Endothelial cell of umbilical vein (primary cell): ENCODE measurements around the gene DENND5B. TPM values are rescaled to one million over a fixed set of nuclear protein-coding genes. Genes with fewer than 3 reads are reported as not detected.
"Not testable (repeated sequence)": the region's sequence is repeated elsewhere in the genome, so short reads cannot be mapped to it uniquely, and the experiment has no call there.

Experiments
- BruUV-seq: library from RNA; stranded (reverse); fragments of 400-500 nt; replicated peaks from 2 replicates; lab custom pipeline; 2021; lab: Mats Ljungman, UMichigan
- CTCF ChIA-PET: fragments of 300-600, 350-600 bp; sonication (Branson Sonifier 250); formaldehyde crosslinking; loops from one replicate; lab custom pipeline; 2021; ENCODE audit warnings: antibody characterized with exemption, inconsistent platforms; lab: Charles Lee
- POLR2A ChIA-PET: fragments of 300-600, 350-600 bp; sonication (Branson Sonifier 250); formaldehyde crosslinking; loops from one replicate; lab custom pipeline; 2021; ENCODE audit warnings: antibody characterized with exemption, inconsistent platforms; lab: Charles Lee
- DNase-seq: peaks from one replicate; pipeline ENCODE4 v3.0.0-alpha.2; 2011; ENCODE audit warnings: low read depth, low spot score
- FAIRE-seq: peaks from 2 replicates; lab custom pipeline; 2011; peaks lifted over from hg19 to GRCh38; lab: Jason Lieb, UNC
- H2AFZ ChIP-seq: 2 replicates; pipeline ENCODE4 v1.6.0; 2012; ENCODE audit warnings: low read depth, low read length, control low read depth, inconsistent platforms
- H3K27ac ChIP-seq: 2 replicates; pipeline ENCODE4 v1.5.1; 2011; ENCODE audit warnings: low read depth, mild to moderate bottlenecking, control low read depth, low read length, moderate library complexity; ENCODE audit not compliant: insufficient read depth
- H3K27me3 ChIP-seq, 2 experiments: 2 replicates each; pipeline versions ENCODE4 v1.6.0 to v1.6.1; 2011; ENCODE audit warnings: low read length in 2 of 2, mixed read lengths in 1 of 2; ENCODE audit not compliant: control insufficient read depth in 2 of 2, insufficient read depth in 2 of 2
- H3K36me3 ChIP-seq, 2 experiments: 2 replicates in 1 of 2; 3 replicates in 1 of 2; pipeline ENCODE4 v1.5.1; 2011; ENCODE audit warnings: low read length in 2 of 2, mild to moderate bottlenecking in 1 of 2, moderate library complexity in 1 of 2; ENCODE audit not compliant: control insufficient read depth in 2 of 2, insufficient read depth in 2 of 2; ENCODE audit errors: extremely low read depth in 1 of 2
- H3K4me1 ChIP-seq: 3 replicates; pipeline ENCODE4 v1.5.1; 2011; ENCODE audit warnings: mild to moderate bottlenecking, low read length; ENCODE audit not compliant: control insufficient read depth, insufficient read depth; ENCODE audit errors: extremely low read depth
- H3K4me2 ChIP-seq: 2 replicates; pipeline ENCODE4 v1.6.1; 2011; ENCODE audit warnings: low read length, control low read depth, mixed read lengths; ENCODE audit not compliant: insufficient read depth
- H3K4me3 ChIP-seq, 3 experiments: fragments of 200-600 bp in 1 of 3; sonication (generic), shearing (Covaris generic) in 1 of 3; replicated peaks in 1 of 3; 2 replicates each; pipeline ENCODE4 v1.5.1; 2011 to 2016; ENCODE audit warnings: control low read depth in 3 of 3, low read length in 3 of 3, mild to moderate bottlenecking in 2 of 3, inconsistent platforms in 1 of 3, low read depth in 1 of 3, moderate library complexity in 1 of 3; ENCODE audit not compliant: insufficient read depth in 1 of 3
- H3K79me2 ChIP-seq: 2 replicates; pipeline ENCODE4 v1.6.0; 2012; ENCODE audit warnings: low read length, inconsistent platforms; ENCODE audit not compliant: control insufficient read depth, insufficient read depth
- H3K9ac ChIP-seq: replicated peaks from 2 replicates; pipeline ENCODE3; 2011; ENCODE audit warnings: low read length, control low read depth; ENCODE audit not compliant: insufficient read depth; ENCODE audit errors: extremely low read depth
- H3K9me1 ChIP-seq: replicated peaks from 3 replicates; pipeline ENCODE4 v1.6.0; 2011; ENCODE audit warnings: mild to moderate bottlenecking, low read length; ENCODE audit not compliant: control insufficient read depth, insufficient read depth; ENCODE audit errors: extremely low read depth
- H3K9me3 ChIP-seq: replicated peaks from 2 replicates; pipeline ENCODE4 v1.5.1; 2012; ENCODE audit warnings: low read length, inconsistent platforms; ENCODE audit not compliant: control insufficient read depth, insufficient read depth
- H4K20me1 ChIP-seq: replicated peaks from 2 replicates; pipeline ENCODE3; 2011; ENCODE audit warnings: mild to moderate bottlenecking, low read length; ENCODE audit not compliant: control insufficient read depth, insufficient read depth; ENCODE audit errors: extremely low read depth
- EZH2 ChIP-seq: IDR thresholded peaks from 2 replicates; pipeline ENCODE4 v1.6.1; 2012; ENCODE audit warnings: borderline replicate concordance, low read depth, mild to moderate bottlenecking, moderate library complexity, low read length, inconsistent platforms; ENCODE audit not compliant: severe bottlenecking
- FOS ChIP-seq: IDR thresholded peaks from 2 replicates; pipeline ENCODE4 v1.6.1; 2011; ENCODE audit warnings: mild to moderate bottlenecking, low read length, moderate library complexity, borderline replicate concordance; ENCODE audit not compliant: insufficient read depth
- GATA2 ChIP-seq: IDR thresholded peaks from 2 replicates; pipeline ENCODE4 v1.7.0; 2011; ENCODE audit warnings: low read depth, mild to moderate bottlenecking, moderate library complexity, mixed read lengths, low read length; ENCODE audit not compliant: insufficient read length, insufficient read depth
- JUN ChIP-seq: IDR thresholded peaks from 2 replicates; pipeline ENCODE4 v1.6.1; 2011; ENCODE audit warnings: borderline replicate concordance, low read depth; ENCODE audit not compliant: insufficient read length, insufficient read depth
- MAX ChIP-seq: IDR thresholded peaks from 2 replicates; pipeline ENCODE4 v1.6.1; 2011; ENCODE audit not compliant: insufficient read depth, insufficient read length
- POLR2A ChIP-seq: IDR thresholded peaks from 2 replicates; pipeline ENCODE4 v1.6.1; 2012; ENCODE audit warnings: low read depth, mild to moderate bottlenecking, control low read depth, low read length
- POLR2AphosphoS5 ChIP-seq: IDR thresholded peaks from 2 replicates; pipeline ENCODE4 v1.6.1; 2012; ENCODE audit warnings: low read depth, mild to moderate bottlenecking, control low read depth, low read length, moderate library complexity; ENCODE audit not compliant: insufficient read depth
- dilution Hi-C: fragments of 300-500 bp; cut with MboI; formaldehyde crosslinking; loops from one replicate; pipeline ENCODE4 v1.15.0; 2019; ENCODE audit warnings: low sequenced_read_pairs; ENCODE audit not compliant: extremely low pct_ligation_motif_present
- intact Hi-C: fragments of 100-400 bp; cut with micrococcal nuclease; formaldehyde crosslinking; loops from one replicate; pipeline ENCODE4 v1.10.0; 2022
- polyA plus RNA-seq, 4 experiments: library from polyadenylated mRNA; depleted of rRNA in 3 of 4; stranded (reverse) in 3 of 4; unstranded in 1 of 4; fragments of >200 nt; gene quantifications; 2 replicates each; pipeline versions ENCODE4 v1.2.1 to v1.2.3, GENCODE V29; 2011 to 2012; ENCODE audit warnings: missing spikeins in 1 of 4
- total RNA-seq: library from RNA; stranded (reverse); gene quantifications from 2 replicates; pipeline ENCODE4 v1.2.3, GENCODE V29; 2021

DENND5B gene
- total and polyA plus RNA-seq, 2 donors (not counting 3 experiments of a cell fraction or from before 2014, with no cell fraction given) = 10.3 to 18.3 TPM

- Histone ChIP-seq H3K9me3 (no peaks in the 10 kb centered on the region), H3K9ac (no peak overlapping the region), H3K4me3 (no peak overlapping the region), H4K20me1 (no peaks in the 10 kb centered on the region), H3K9me1 (no peaks in the 10 kb centered on the region), H3K79me2 (no peaks in the 10 kb centered on the region), H3K36me3 (no peaks in the 10 kb centered on the region), H3K4me2 (no peak overlapping the region), H3K27me3 (no peaks in the 10 kb centered on the region), H3K4me1 (no peaks in the 10 kb centered on the region), H2AFZ (no peak overlapping the region), H3K27ac (no peak overlapping the region)
- DNase-seq (no peak), FAIRE-seq (no peak)
- ChIA-PET CTCF (no interaction called here), POLR2A (no interaction called here)
- no TSS peak for BruUV-seq
- intact Hi-C loops = no loop called here
- dilution Hi-C loops = no loop called here
- TF ChIP-seq JUN (no peak), MAX (no peak), POLR2A (no peak), POLR2AphosphoS5 (no peak), GATA2 (no peak), FOS (no peak), EZH2 (no peak)
These were observed 21.9 kb upstream of the DENND5B start for GRCh38 chr12:31612819-31613218.

- H3K27me3 ChIP-seq, H3K4me1 ChIP-seq, POLR2A ChIA-PET, H3K36me3 ChIP-seq, H3K9ac ChIP-seq, H3K9me1 ChIP-seq, H3K27ac ChIP-seq, H3K4me2 ChIP-seq, FAIRE-seq, dilution Hi-C loops, H4K20me1 ChIP-seq, H3K79me2 ChIP-seq, H3K4me3 ChIP-seq, DNase-seq, H2AFZ ChIP-seq, intact Hi-C loops, BruUV-seq, H3K9me3 ChIP-seq: not testable (repeated sequence)
- CTCF ChIA-PET = interaction anchor here (1.3 kb wide), 1 partner anchor 28 kb away, joined by 3 read pairs; no protein-coding TSS in a partner anchor
These were observed 17.4 kb upstream of the DENND5B start for GRCh38 chr12:31608299-31608698.
